Liver (tissue), 9 donors: Measurements from ENCODE around the gene PRIMPOL. TPM values are rescaled to one million over a fixed set of nuclear protein-coding genes. Genes with fewer than 3 reads are reported as not detected.

Experiments
- DNase-seq: peaks from one replicate; pipeline ENCODE4 v3.0.0-alpha.2; 2017; ENCODE audit warnings: low spot score
- H3K27ac ChIP-seq, 2 donors: one replicate each; pipeline ENCODE4 v1.7.0; 2013; ENCODE audit warnings: inconsistent platforms in 2 of 2, low read length in 2 of 2, control low read depth in 1 of 2, low read depth in 1 of 2, mild to moderate bottlenecking in 1 of 2
- H3K27me3 ChIP-seq, 4 donors: one replicate each; pipeline versions ENCODE4 v1.6.1 to v1.7.0; 2013; ENCODE audit warnings: low read length in 3 of 4, inconsistent platforms in 1 of 4, mild to moderate bottlenecking in 1 of 4, moderate library complexity in 1 of 4; ENCODE audit not compliant: control insufficient read depth in 4 of 4, insufficient read depth in 4 of 4
- H3K36me3 ChIP-seq, 4 donors: one replicate each; pipeline versions ENCODE4 v1.6.1 to v1.7.0; 2013; ENCODE audit warnings: low read length in 3 of 4, mild to moderate bottlenecking in 3 of 4, low read depth in 1 of 4, moderate library complexity in 1 of 4; ENCODE audit not compliant: control insufficient read depth in 4 of 4, insufficient read depth in 3 of 4
- H3K4me1 ChIP-seq, 4 donors: one replicate each; pipeline versions ENCODE4 v1.6.1 to v1.7.0; 2013; ENCODE audit warnings: low read length in 3 of 4, mild to moderate bottlenecking in 3 of 4, moderate library complexity in 1 of 4; ENCODE audit not compliant: control insufficient read depth in 4 of 4, insufficient read depth in 4 of 4
- H3K4me3 ChIP-seq, 3 donors: one replicate each; pipeline versions ENCODE4 v1.6.1 to v1.7.0; 2013; ENCODE audit warnings: low read length in 3 of 3, control low read depth in 1 of 3, low read depth in 1 of 3, mild to moderate bottlenecking in 1 of 3
- H3K9ac ChIP-seq, 2 donors: one replicate each; pipeline ENCODE4 v1.7.0; 2013; ENCODE audit warnings: low read length in 2 of 2, mild to moderate bottlenecking in 2 of 2, moderate library complexity in 2 of 2, control low read depth in 1 of 2, low read depth in 1 of 2
- H3K9me3 ChIP-seq, 4 donors: one replicate each; pipeline versions ENCODE4 v1.6.1 to v1.7.0; 2013; ENCODE audit warnings: low read length in 3 of 4; ENCODE audit not compliant: control insufficient read depth in 4 of 4
- ATF3 ChIP-seq: IDR thresholded peaks from 2 replicates; pipeline ENCODE4 v1.6.1; 2016; ENCODE audit warnings: antibody characterized with exemption
- CTCF ChIP-seq: fragments of 150-350 bp; IDR thresholded peaks from 2 replicates; pipeline ENCODE4 v1.5.1; 2017; ENCODE audit warnings: improper control_type of control experiment, low read depth, low read length; ENCODE audit not compliant: missing input control
- EGR1 ChIP-seq, 2 donors: IDR thresholded peaks; 2 replicates each; pipeline ENCODE4 v1.6.1; 2016 to 2018; ENCODE audit warnings: antibody characterized with exemption in 2 of 2, low read depth in 2 of 2
- FOXA1 ChIP-seq: IDR thresholded peaks from 2 replicates; pipeline ENCODE4 v1.6.1; 2016; ENCODE audit warnings: antibody characterized with exemption
- FOXA2 ChIP-seq: IDR thresholded peaks from 2 replicates; pipeline ENCODE4 v1.6.1; 2016; ENCODE audit warnings: antibody characterized with exemption
- GABPA ChIP-seq, 2 donors: IDR thresholded peaks in 1 of 2; conservative IDR thresholded peaks in 1 of 2; 2 replicates each; pipeline ENCODE4 v1.6.1; 2016; ENCODE audit warnings: antibody characterized with exemption in 2 of 2, mild to moderate bottlenecking in 1 of 2, moderate library complexity in 1 of 2
- HNF4A ChIP-seq, 2 donors: conservative IDR thresholded peaks; 2 replicates each; pipeline ENCODE4 v1.6.1; 2016; ENCODE audit warnings: antibody characterized with exemption in 2 of 2, mild to moderate bottlenecking in 2 of 2
- HNF4G ChIP-seq: IDR thresholded peaks from 2 replicates; pipeline ENCODE4 v1.6.1; 2016; ENCODE audit warnings: antibody characterized with exemption
- JUND ChIP-seq, 2 donors: IDR thresholded peaks; 2 replicates each; pipeline ENCODE4 v1.6.1; 2016; ENCODE audit warnings: antibody characterized with exemption in 2 of 2
- MAX ChIP-seq: IDR thresholded peaks from 2 replicates; pipeline ENCODE4 v1.6.1; 2016; ENCODE audit warnings: antibody characterized with exemption
- NR2F2 ChIP-seq: IDR thresholded peaks from 2 replicates; pipeline ENCODE4 v1.6.1; 2016; ENCODE audit warnings: antibody characterized with exemption
- RAD21 ChIP-seq, 2 donors: IDR thresholded peaks; 2 replicates each; pipeline ENCODE4 v1.6.1; 2016; ENCODE audit warnings: antibody characterized with exemption in 2 of 2, mild to moderate bottlenecking in 2 of 2
- REST ChIP-seq: IDR thresholded peaks from 2 replicates; pipeline ENCODE4 v1.6.1; 2016; ENCODE audit warnings: antibody characterized with exemption, mild to moderate bottlenecking
- RXRA ChIP-seq, 2 donors: IDR thresholded peaks; 2 replicates each; pipeline ENCODE4 v1.6.1; 2017 to 2018; ENCODE audit warnings: antibody characterized with exemption in 2 of 2, mild to moderate bottlenecking in 1 of 2
- SP1 ChIP-seq: IDR thresholded peaks from 2 replicates; pipeline ENCODE4 v1.6.1; 2018; ENCODE audit warnings: antibody characterized with exemption, mild to moderate bottlenecking
- TAF1 ChIP-seq: conservative IDR thresholded peaks from 2 replicates; pipeline ENCODE4 v1.6.1; 2016; ENCODE audit warnings: antibody characterized with exemption, mild to moderate bottlenecking
- YY1 ChIP-seq: IDR thresholded peaks from 2 replicates; pipeline ENCODE4 v1.6.1; 2016; ENCODE audit warnings: antibody characterized with exemption, mild to moderate bottlenecking
- ZBTB33 ChIP-seq: IDR thresholded peaks from 2 replicates; pipeline ENCODE4 v1.6.1; 2016; ENCODE audit warnings: antibody characterized with exemption
- WGBS: extraction: QIAGEN DNeasy Blood & Tissue Kit; methylation state at CpG from one replicate; pipeline ENCODE4 v1.1.7; 2013; 5-methylcytosine and 5-hydroxymethylcytosine counted together
- polyA plus RNA-seq, 2 donors: library from polyadenylated mRNA; stranded (reverse) in 1 of 2; unstranded in 1 of 2; fragments of 200-250 nt in 1 of 2; fragments of >200 nt in 1 of 2; fragmentation: Nextera tagmentation in 1 of 2; extraction: Ambion mirVana in 1 of 2; gene quantifications; one replicate each; pipeline versions ENCODE4 v1.2.1 to v1.2.3, GENCODE V29; 2013 to 2015
- total RNA-seq, 2 donors: library from RNA; depleted of rRNA; stranded (reverse); fragments of >200 nt; gene quantifications; one replicate each; pipeline ENCODE4 v1.2.3, GENCODE V29; 2014
- donor health status: healthy.
- donor health status: healthy.
- donor health status: healthy.
- donor health status: healthy.
- donor health status: healthy.

Gene PRIMPOL
- total and polyA plus RNA-seq, 4 donors, result 2.2 to 7.3 (median 5.5) TPM

GRCh38 chr4:184616633-184617551 lies 32.6 kb upstream of the PRIMPOL start:
- TF ChIP-seq HNF4A (conservative IDR thresholded peaks at IDR 0.05) (no peak), JUND (IDR thresholded peaks at IDR 0.05) (no peak), GABPA (IDR thresholded peaks at IDR 0.05 in 1 of 2, conservative IDR thresholded peaks at IDR 0.05 in 1 of 2) (no peak), TAF1 (no peak), REST (no peak), MAX (no peak), FOXA2 (no peak), SP1 (no peak), RAD21 (IDR thresholded peaks at IDR 0.05) (no peak), NR2F2 (no peak), RXRA (IDR thresholded peaks at IDR 0.05) (no peak)
- H3K36me3 ChIP-seq, result no peaks in the 10 kb centered on the region
- no peak for DNase-seq
- H3K27ac ChIP-seq, result no peak overlapping the region
- H3K9me3 ChIP-seq, result peaks cover 0 to 5% (median 0%) of the 10 kb centered on the region in 4 donors
- no peak overlapping the region for H3K4me3 ChIP-seq
- 86% methylated on average over 12 of the region's 12 CpGs for WGBS
- no peak overlapping the region for H3K9ac ChIP-seq
- no peaks in the 10 kb centered on the region for H3K4me1 ChIP-seq
- no peaks in the 10 kb centered on the region for H3K27me3 ChIP-seq

GRCh38 chr4:184617600-184618196 lies 31.8 kb upstream of the PRIMPOL start:
- no peak overlapping the region for H3K9ac ChIP-seq
- H3K9me3 ChIP-seq, result peaks cover 0 to 5% (median 0%) of the 10 kb centered on the region in 4 donors
- DNase-seq, result no peak
- no peak for TF ChIP-seq RXRA (IDR thresholded peaks at IDR 0.05)
- TF ChIP-seq GABPA (IDR thresholded peaks at IDR 0.05 in 1 of 2, conservative IDR thresholded peaks at IDR 0.05 in 1 of 2), result no peak
- no peak for TF ChIP-seq TAF1
- no peak for TF ChIP-seq MAX
- no peak for TF ChIP-seq ZBTB33
- no peak for TF ChIP-seq EGR1 (IDR thresholded peaks at IDR 0.05; ENCODE audit: low read depth in 2 of 2)
- TF ChIP-seq HNF4A (conservative IDR thresholded peaks at IDR 0.05), result no peak
- TF ChIP-seq CTCF, result no peak
- no peak for TF ChIP-seq RAD21 (IDR thresholded peaks at IDR 0.05)
- TF ChIP-seq ATF3, result no peak
- no peak for TF ChIP-seq SP1
- TF ChIP-seq FOXA2, result no peak
- TF ChIP-seq FOXA1, result no peak
- TF ChIP-seq YY1, result no peak
- no peak for TF ChIP-seq HNF4G
- no peak for TF ChIP-seq NR2F2
- H3K36me3 ChIP-seq, result peaks cover 0 to 2% (median 0%) of the 10 kb centered on the region in 4 donors
- H3K4me1 ChIP-seq, result no peaks in the 10 kb centered on the region
- 86% methylated on average over 9 of the region's 9 CpGs for WGBS
- H3K27me3 ChIP-seq, result no peaks in the 10 kb centered on the region
- no peak overlapping the region for H3K4me3 ChIP-seq
- no peak overlapping the region for H3K27ac ChIP-seq
